Renal cortical epithelial cell (primary cell): ENCODE results near the gene MYL6. TPM values are rescaled to one million over a fixed set of nuclear protein-coding genes. Genes with fewer than 3 reads are reported as not detected.
A peak's percentile ranks its signal among the peaks of the same experiment; 100 is the strongest.
"Not testable (repeated sequence)": the region's sequence is repeated elsewhere in the genome, so short reads cannot be mapped to it uniquely, and the experiment has no call there.

Source experiments
- DNase-seq: peaks from one replicate; pipeline ENCODE4 v3.0.0-alpha.2; 2011; ENCODE audit warnings: low read depth
- total RNA-seq: library from RNA; depleted of rRNA; stranded (reverse); fragments of >200 nt; gene quantifications from 2 replicates; pipeline ENCODE4 v1.2.3, GENCODE V29; 2014

Gene MYL6
- total RNA-seq, 1 donor from 2014 or later: 2,255 TPM

GRCh38 chr12:56189099-56189917 lies 31.1 kb downstream of the MYL6 start, which contains the start of gene SMARCC2:
Gene SMARCC2 (minus strand): TSS chr12:56189483. CDS start chr12:56189461, 22 bp downstream.
- DNase-seq: peak; percentile 71

- DNase-seq: peak; percentile 72
Observed at GRCh38 chr12:56189918-56190694, 31.9 kb downstream of the MYL6 start.

- DNase-seq: peak; percentile 16
Observed at GRCh38 chr12:56190695-56191155, 32.6 kb downstream of the MYL6 start.

- DNase-seq: no peak
Observed at GRCh38 chr12:56192582-56192981, 34.4 kb downstream of the MYL6 start.

- peak; percentile 85 for DNase-seq
Observed at GRCh38 chr12:56193025-56193578, 34.9 kb downstream of the MYL6 start.

- not testable (repeated sequence) for DNase-seq
Observed at GRCh38 chr12:56196818-56197550, 38.8 kb downstream of the MYL6 start.

GRCh38 chr12:56197921-56198635 lies 39.9 kb downstream of the MYL6 start:
- no peak for DNase-seq

GRCh38 chr12:56198836-56199235 lies 40.7 kb downstream of the MYL6 start:
- DNase-seq: no peak

GRCh38 chr12:56202366-56202765 lies 44.2 kb downstream of the MYL6 start:
- no peak for DNase-seq

- DNase-seq: no peak
Observed at GRCh38 chr12:56202838-56203237, 44.7 kb downstream of the MYL6 start.

GRCh38 chr12:56204275-56204674 lies 46.1 kb downstream of the MYL6 start:
- no peak for DNase-seq

- DNase-seq: no peak
Observed at GRCh38 chr12:56205445-56205844, 47.3 kb downstream of the MYL6 start.

- DNase-seq: peak; percentile 45
Observed at GRCh38 chr12:56206452-56207166, 48.5 kb downstream of the MYL6 start.

GRCh38 chr12:56208006-56208405 lies 49.8 kb downstream of the MYL6 start:
- DNase-seq: no peak

Other genes with a start within 250 kb of the MYL6 start
- gene PYM1, start 230.5 kb upstream of the MYL6 start, total RNA-seq: 30.0 and 38.7 TPM in 2 replicates
- gene DGKA, start 227.2 kb upstream of the MYL6 start, total RNA-seq: 92.2 and 105 TPM in 2 replicates
- 1.6 and 1.9 TPM in 2 replicates for gene PMEL, start 192.3 kb upstream of the MYL6 start, total RNA-seq
- 12.9 and 29.0 TPM in 2 replicates for gene CDK2, start 191.5 kb upstream of the MYL6 start, total RNA-seq
- gene RAB5B, start 184.3 kb upstream of the MYL6 start, total RNA-seq: 92.9 and 119 TPM in 2 replicates
- 9.6 and 17.2 TPM in 2 replicates for gene SUOX, start 161.1 kb upstream of the MYL6 start, total RNA-seq
- gene IKZF4, start 137.3 kb upstream of the MYL6 start, total RNA-seq: 1.9 and 3.7 TPM in 2 replicates
- 119 and 710 TPM in 2 replicates for gene RPS26, start 116.4 kb upstream of the MYL6 start, total RNA-seq
- gene ERBB3, start 78.2 kb upstream of the MYL6 start, total RNA-seq: 5.1 and 19.4 TPM in 2 replicates
- gene PA2G4, start 53.8 kb upstream of the MYL6 start, total RNA-seq: 148 and 159 TPM in 2 replicates
- 1,963 and 2,452 TPM in 2 replicates for gene RPL41, start 41.7 kb upstream of the MYL6 start, total RNA-seq
- gene ZC3H10, start 40.1 kb upstream of the MYL6 start, total RNA-seq: 3.6 and 3.7 TPM in 2 replicates
- gene ESYT1, start 30.1 kb upstream of the MYL6 start, total RNA-seq: 347 and 558 TPM in 2 replicates
- 57.8 and 70.2 TPM in 2 replicates for gene MYL6B, start 5.8 kb upstream of the MYL6 start, total RNA-seq
- 17.4 and 61.2 TPM in 2 replicates for gene SMARCC2, start 31.1 kb downstream of the MYL6 start, total RNA-seq
- 84.4 and 140 TPM in 2 replicates for gene RNF41, start 63.6 kb downstream of the MYL6 start, total RNA-seq
- gene NABP2, start 66.0 kb downstream of the MYL6 start, total RNA-seq: 17.8 and 20.8 TPM in 2 replicates
- gene SLC39A5, start 71.7 kb downstream of the MYL6 start, total RNA-seq: 0.20 TPM in 1 of 2 replicates, not detected in the other
- 27.8 and 76.4 TPM in 2 replicates for gene ANKRD52, start 100.0 kb downstream of the MYL6 start, total RNA-seq
- 7.5 and 11.2 TPM in 2 replicates for gene COQ10A, start 108.6 kb downstream of the MYL6 start, total RNA-seq
- 141 and 259 TPM in 2 replicates for gene CS, start 142.0 kb downstream of the MYL6 start, total RNA-seq
- 91.2 and 137 TPM in 2 replicates for gene CNPY2, start 157.6 kb downstream of the MYL6 start, total RNA-seq
- gene PAN2, start 175.6 kb downstream of the MYL6 start, total RNA-seq: 5.6 and 22.7 TPM in 2 replicates
- gene IL23A, start 180.5 kb downstream of the MYL6 start, total RNA-seq: 1.7 and 25.2 TPM in 2 replicates
- gene STAT2, start 201.7 kb downstream of the MYL6 start, total RNA-seq: 141 and 200 TPM in 2 replicates
- not detected in 2 replicates for gene APOF, start 204.5 kb downstream of the MYL6 start, total RNA-seq